Fibroblast of villous mesenchyme (primary cell): ENCODE data around the gene CNGA3. TPM values are rescaled to one million over a fixed set of nuclear protein-coding genes. Genes with fewer than 3 reads are reported as not detected.
"Not testable (repeated sequence)": the region's sequence is repeated elsewhere in the genome, so short reads cannot be mapped to it uniquely, and the experiment has no call there.

ENCODE experiments used
- DNase-seq: peaks from one replicate; pipeline ENCODE4 v3.0.0-alpha.2; 2010; ENCODE audit warnings: low read depth
- H3K4me3 ChIP-seq: 2 replicates; pipeline ENCODE4 v1.5.1; 2011; ENCODE audit warnings: low read depth, mild to moderate bottlenecking, low read length
- CTCF ChIP-seq: IDR thresholded peaks from 2 replicates; pipeline ENCODE4 v1.5.1; 2012; ENCODE audit warnings: low read depth, mild to moderate bottlenecking, low read length; ENCODE audit not compliant: insufficient read depth
- total RNA-seq: library from RNA; depleted of rRNA; stranded (reverse); fragments of >200 nt; gene quantifications from 2 replicates; pipeline ENCODE4 v1.2.3, GENCODE V29; 2012

Gene CNGA3
- total RNA-seq, 1 donor: not detected

GRCh38 chr2:98404556-98405250 is 58.4 kb downstream of the CNGA3 start:
- H3K4me3 ChIP-seq: no peak overlapping the region
- no peak for TF ChIP-seq CTCF
- DNase-seq: no peak

GRCh38 chr2:98405301-98405700 is 59.0 kb downstream of the CNGA3 start:
- H3K4me3 ChIP-seq: no peak overlapping the region
- TF ChIP-seq CTCF: no peak
- DNase-seq: no peak

GRCh38 chr2:98408155-98408554 is 61.9 kb downstream of the CNGA3 start:
- DNase-seq: no peak
- H3K4me3 ChIP-seq: no peak overlapping the region
- no peak for TF ChIP-seq CTCF

GRCh38 chr2:98412751-98413458 is 66.6 kb downstream of the CNGA3 start:
- peak; percentile 83 for TF ChIP-seq CTCF
- DNase-seq: peak; percentile 76
- no peak overlapping the region for H3K4me3 ChIP-seq

GRCh38 chr2:98414246-98414645 is 68.0 kb downstream of the CNGA3 start:
- not testable (repeated sequence) for DNase-seq, H3K4me3 ChIP-seq

GRCh38 chr2:98415719-98416248 is 69.5 kb downstream of the CNGA3 start:
- not testable (repeated sequence) for DNase-seq, H3K4me3 ChIP-seq

- no peak for TF ChIP-seq CTCF
- no peak for DNase-seq
- no peak overlapping the region for H3K4me3 ChIP-seq
These were observed 70.3 kb downstream of the CNGA3 start for GRCh38 chr2:98416383-98417159.
